ENCODE results near the gene SLC22A13. TPM values are rescaled to one million over a fixed set of nuclear protein-coding genes. Genes with fewer than 3 reads are reported as not detected.

Gene SLC22A13
- total and polyA plus RNA-seq, 2 experiments from 2014 or later: 0.13 to 0.66 TPM

DNA sequence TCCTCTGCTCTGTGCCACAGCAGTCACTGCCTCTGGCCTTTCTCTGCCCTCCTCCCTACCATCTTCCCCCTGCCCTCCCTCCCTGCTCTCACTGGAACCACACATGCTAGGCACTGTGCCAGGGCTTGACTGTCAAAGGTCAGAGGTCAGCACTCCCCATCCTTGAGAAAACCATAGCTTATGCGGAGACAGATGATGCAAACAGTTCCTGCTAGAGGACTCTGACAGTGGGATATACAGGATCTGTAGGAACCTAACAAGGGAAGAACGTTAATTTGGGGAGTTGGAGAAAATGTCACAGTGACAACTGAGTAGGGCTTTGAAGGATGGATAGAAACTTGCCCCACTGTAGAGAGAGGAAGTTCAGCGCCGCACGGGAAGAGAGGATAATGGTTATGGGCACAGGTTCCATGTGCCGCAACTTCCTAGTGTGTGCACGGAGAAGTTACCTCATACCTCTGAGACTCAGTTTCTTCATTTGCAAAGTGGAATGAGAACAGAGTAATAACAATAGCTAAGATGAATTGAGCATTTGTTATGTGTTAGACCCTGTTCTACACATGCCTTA lies 51.7 kb downstream of the SLC22A13 start:
- TF ChIP-seq, protein P1, sequence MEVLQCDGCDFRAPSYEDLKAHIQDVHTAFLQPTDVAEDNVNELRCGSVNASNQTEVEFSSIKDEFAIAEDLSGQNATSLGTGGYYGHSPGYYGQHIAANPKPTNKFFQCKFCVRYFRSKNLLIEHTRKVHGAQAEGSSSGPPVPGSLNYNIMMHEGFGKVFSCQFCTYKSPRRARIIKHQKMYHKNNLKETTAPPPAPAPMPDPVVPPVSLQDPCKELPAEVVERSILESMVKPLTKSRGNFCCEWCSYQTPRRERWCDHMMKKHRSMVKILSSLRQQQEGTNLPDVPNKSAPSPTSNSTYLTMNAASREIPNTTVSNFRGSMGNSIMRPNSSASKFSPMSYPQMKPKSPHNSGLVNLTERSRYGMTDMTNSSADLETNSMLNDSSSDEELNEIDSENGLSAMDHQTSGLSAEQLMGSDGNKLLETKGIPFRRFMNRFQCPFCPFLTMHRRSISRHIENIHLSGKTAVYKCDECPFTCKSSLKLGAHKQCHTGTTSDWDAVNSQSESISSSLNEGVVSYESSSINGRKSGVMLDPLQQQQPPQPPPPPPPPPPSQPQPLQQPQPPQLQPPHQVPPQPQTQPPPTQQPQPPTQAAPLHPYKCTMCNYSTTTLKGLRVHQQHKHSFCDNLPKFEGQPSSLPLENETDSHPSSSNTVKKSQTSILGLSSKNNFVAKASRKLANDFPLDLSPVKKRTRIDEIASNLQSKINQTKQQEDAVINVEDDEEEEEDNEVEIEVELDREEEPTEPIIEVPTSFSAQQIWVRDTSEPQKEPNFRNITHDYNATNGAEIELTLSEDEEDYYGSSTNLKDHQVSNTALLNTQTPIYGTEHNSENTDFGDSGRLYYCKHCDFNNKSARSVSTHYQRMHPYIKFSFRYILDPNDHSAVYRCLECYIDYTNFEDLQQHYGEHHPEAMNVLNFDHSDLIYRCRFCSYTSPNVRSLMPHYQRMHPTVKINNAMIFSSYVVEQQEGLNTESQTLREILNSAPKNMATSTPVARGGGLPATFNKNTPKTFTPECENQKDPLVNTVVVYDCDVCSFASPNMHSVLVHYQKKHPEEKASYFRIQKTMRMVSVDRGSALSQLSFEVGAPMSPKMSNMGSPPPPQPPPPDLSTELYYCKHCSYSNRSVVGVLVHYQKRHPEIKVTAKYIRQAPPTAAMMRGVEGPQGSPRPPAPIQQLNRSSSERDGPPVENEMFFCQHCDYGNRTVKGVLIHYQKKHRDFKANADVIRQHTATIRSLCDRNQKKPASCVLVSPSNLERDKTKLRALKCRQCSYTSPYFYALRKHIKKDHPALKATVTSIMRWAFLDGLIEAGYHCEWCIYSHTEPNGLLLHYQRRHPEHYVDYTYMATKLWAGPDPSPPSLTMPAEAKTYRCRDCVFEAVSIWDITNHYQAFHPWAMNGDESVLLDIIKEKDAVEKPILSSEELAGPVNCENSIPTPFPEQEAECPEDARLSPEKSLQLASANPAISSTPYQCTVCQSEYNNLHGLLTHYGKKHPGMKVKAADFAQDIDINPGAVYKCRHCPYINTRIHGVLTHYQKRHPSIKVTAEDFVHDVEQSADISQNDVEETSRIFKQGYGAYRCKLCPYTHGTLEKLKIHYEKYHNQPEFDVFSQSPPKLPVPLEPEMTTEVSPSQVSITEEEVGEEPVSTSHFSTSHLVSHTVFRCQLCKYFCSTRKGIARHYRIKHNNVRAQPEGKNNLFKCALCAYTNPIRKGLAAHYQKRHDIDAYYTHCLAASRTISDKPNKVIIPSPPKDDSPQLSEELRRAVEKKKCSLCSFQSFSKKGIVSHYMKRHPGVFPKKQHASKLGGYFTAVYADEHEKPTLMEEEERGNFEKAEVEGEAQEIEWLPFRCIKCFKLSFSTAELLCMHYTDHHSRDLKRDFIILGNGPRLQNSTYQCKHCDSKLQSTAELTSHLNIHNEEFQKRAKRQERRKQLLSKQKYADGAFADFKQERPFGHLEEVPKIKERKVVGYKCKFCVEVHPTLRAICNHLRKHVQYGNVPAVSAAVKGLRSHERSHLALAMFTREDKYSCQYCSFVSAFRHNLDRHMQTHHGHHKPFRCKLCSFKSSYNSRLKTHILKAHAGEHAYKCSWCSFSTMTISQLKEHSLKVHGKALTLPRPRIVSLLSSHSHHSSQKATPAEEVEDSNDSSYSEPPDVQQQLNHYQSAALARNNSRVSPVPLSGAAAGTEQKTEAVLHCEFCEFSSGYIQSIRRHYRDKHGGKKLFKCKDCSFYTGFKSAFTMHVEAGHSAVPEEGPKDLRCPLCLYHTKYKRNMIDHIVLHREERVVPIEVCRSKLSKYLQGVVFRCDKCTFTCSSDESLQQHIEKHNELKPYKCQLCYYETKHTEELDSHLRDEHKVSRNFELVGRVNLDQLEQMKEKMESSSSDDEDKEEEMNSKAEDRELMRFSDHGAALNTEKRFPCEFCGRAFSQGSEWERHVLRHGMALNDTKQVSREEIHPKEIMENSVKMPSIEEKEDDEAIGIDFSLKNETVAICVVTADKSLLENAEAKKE (CRISPR knock-in tag; IDR thresholded peaks at IDR 0.05): no peak
- no peak for TF ChIP-seq ZNF331 (CRISPR knock-in tag; IDR thresholded peaks at IDR 0.05; ENCODE audit: low read depth)
- TF ChIP-seq NANOG (IDR thresholded peaks at IDR 0.05; ENCODE audit: borderline replicate concordance): no peak
- no peak for TF ChIP-seq EZH2phosphoT487 (IDR thresholded peaks at IDR 0.05; ENCODE audit: unreplicated experiment)
- no peak for TF ChIP-seq EZH2 (IDR thresholded peaks at IDR 0.05; ENCODE audit: low read depth, unreplicated experiment)
- TF ChIP-seq, protein P2, sequence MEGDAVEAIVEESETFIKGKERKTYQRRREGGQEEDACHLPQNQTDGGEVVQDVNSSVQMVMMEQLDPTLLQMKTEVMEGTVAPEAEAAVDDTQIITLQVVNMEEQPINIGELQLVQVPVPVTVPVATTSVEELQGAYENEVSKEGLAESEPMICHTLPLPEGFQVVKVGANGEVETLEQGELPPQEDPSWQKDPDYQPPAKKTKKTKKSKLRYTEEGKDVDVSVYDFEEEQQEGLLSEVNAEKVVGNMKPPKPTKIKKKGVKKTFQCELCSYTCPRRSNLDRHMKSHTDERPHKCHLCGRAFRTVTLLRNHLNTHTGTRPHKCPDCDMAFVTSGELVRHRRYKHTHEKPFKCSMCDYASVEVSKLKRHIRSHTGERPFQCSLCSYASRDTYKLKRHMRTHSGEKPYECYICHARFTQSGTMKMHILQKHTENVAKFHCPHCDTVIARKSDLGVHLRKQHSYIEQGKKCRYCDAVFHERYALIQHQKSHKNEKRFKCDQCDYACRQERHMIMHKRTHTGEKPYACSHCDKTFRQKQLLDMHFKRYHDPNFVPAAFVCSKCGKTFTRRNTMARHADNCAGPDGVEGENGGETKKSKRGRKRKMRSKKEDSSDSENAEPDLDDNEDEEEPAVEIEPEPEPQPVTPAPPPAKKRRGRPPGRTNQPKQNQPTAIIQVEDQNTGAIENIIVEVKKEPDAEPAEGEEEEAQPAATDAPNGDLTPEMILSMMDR (conservative IDR thresholded peaks at IDR 0.05; ENCODE audit: low read depth in 2 of 2): no peak
- no peak for TF ChIP-seq STAT1 (IDR thresholded peaks at IDR 0.05; ENCODE audit: unreplicated experiment)
- no peak for TF ChIP-seq POLR2AphosphoS5 (IDR thresholded peaks at IDR 0.05; ENCODE audit: low read depth)
- no peak for TF ChIP-seq JUNB (IDR thresholded peaks at IDR 0.05; ENCODE audit: unreplicated experiment)
- TF ChIP-seq ZNF114 (CRISPR knock-in tag; IDR thresholded peaks at IDR 0.05): no peak
- Histone ChIP-seq H4K20me1 (replicated peaks; ENCODE audit: insufficient read depth) (no peaks in the 10 kb centered on the region), H3K4me3 (no peak overlapping the region), H2AFZ (no peak overlapping the region), H3K9me2 (ENCODE audit: insufficient read depth) (0 out of 2 replicates have a peak, but pooled peaks cover 3% of the 10 kb centered on the region), H3K4me2 (no peak overlapping the region), H3K4me1 (ENCODE audit: insufficient read depth) (no peaks in the 10 kb centered on the region), H3K79me2 (replicated peaks; ENCODE audit: insufficient read depth) (no peaks in the 10 kb centered on the region), H3K27ac (ENCODE audit: low read depth) (no peak overlapping the region), H3K36me3 (ENCODE audit: insufficient read depth) (no peaks in the 10 kb centered on the region), H3K27me3 (ENCODE audit: insufficient read depth) (no peaks in the 10 kb centered on the region), H3F3A (replicated peaks; ENCODE audit: low read depth) (no peaks in the 10 kb centered on the region)
- ATAC-seq (no peak), DNase-seq (ENCODE audit: low spot score) (no peak)
- Mint-ChIP-seq H3K9me3 (no peaks in the 10 kb centered on the region; the same call in 2 of the 3 replicates), H3K4me1 (peaks cover 9% of the 10 kb centered on the region; the same call in 2 of the 3 replicates), H3K27me3 (ENCODE audit: insufficient read depth, low read depth, poor library complexity) (peaks cover 14% of the 10 kb centered on the region), H3K4me3 (no peak overlapping the region), H3K27ac (no peak overlapping the region), H3K36me3 (ENCODE audit: low read depth) (no peaks in the 10 kb centered on the region; the same call in 2 of the 3 replicates)
